LoVo (cell line): ENCODE measurements around the gene LY86.

Experiments used
- DNase-seq: peaks from one replicate; pipeline ENCODE4 v3.0.0-alpha.2; 2016; ENCODE audit warnings: low spot score

The LY86 gene

DNA sequence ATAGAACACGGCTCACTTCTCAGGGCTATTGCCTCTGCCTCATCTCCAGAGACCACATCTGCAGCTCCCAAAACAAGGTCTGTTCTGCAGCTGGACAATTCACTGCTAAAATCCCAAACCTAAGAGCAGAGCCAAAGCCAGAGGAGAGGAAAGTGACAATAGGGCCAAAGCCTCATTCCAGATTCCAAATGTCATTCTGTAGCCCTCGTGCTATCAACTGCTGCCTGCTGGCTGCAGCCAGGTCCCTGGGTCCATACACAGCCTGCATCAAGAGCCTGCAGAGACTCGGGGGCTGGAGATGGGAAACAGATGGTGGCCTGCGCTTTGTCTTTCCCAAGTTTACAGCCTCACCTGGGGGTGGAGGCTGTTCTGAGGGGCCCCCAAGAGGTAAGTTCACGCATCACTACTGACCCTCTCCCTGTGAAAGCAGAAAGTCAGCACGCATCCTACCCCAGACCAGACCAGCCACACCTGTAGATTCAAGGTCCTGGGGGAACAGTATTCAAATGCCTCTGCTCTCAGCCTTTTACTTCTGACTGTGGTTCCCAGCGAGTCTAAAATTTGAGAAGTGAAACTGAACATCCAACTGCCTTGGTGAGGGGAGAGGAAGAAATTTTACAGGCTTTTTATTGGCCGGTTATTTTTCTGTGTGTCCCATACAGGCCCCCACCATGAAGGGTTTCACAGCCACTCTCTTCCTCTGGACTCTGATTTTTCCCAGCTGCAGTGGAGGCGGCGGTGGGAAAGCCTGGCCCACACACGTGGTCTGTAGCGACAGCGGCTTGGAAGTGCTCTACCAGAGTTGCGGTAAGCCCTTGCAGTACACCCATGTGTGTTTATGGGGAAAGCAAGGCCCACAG lies at the start of gene LY86:
Gene LY86 (plus strand): TSS at position 657 of the 860 bp plus-strand sequence. CDS start 15 bp downstream, at position 672.
- no peak for DNase-seq

DNA sequence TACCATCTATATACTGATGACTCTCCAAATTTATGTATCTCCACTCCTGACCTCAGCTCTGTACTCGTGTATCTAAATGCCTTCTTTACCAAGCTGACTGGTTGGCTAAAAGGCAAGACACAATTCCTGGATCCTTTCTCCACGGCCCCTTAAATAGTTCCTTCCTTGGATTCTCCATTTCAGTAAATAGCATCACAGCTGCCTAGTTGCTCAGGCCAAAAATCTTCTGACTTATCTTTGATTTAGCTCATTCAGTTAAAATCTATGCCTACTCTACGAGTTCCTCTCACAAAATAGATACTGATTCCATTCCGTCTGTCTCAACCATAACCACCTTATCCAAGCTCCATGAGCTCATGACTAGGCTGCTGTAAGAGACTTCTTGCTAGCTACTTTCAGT lies 49.5 kb upstream of the LY86 start:
- DNase-seq = no peak

DNA sequence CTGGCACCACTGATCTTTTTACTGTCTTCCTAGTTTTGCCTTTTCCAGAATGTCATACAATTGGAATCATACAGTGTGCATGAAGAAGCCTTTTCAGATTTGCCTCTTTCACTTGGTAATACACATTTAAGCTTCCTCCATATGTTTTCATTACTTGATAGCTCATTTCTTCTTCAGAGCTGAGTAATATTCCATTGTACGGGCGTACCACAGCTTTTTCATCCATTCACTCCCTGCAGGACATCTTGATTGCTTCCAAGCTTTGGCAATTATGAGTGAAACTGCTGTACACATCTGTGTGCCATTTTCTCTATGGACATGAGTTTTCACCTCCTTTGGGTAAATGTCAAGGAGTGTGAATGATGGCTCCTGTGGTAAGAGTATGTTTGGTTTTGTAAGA lies 46.2 kb upstream of the LY86 start:
- DNase-seq = no peak

DNA sequence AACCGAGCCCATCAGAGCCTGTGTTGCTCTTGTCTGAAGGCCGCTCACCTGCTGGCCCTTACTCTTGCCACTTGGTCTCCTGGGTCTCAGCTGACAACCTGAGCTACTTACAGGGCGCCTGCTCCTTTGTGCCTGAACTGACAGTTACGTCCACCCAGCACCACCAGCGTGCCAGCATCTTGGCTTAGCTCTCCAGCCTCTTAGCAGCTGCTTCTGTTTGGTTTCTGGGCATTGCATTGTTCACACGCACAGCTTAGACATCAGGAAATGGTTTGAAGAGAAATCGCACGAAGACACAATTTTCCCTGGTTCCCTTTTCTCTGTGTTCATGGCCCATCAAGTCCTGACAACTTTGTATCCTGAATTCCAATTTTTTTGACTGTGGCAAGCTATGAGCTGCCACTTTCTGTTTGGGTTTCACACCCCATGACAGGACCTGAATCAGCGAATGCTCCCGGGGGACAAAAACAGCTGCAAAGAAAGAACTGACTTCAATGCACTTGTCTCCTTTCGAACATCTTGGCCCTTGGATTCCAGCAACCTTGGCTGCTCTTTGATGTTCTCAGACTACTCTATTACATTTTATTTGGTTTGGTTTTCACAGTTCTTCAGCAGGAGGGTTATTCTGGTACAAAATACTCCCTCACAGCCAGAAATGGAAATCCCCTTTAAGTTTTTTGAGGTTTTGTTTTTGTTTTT lies 45.2 kb upstream of the LY86 start:
- no peak for DNase-seq

DNA sequence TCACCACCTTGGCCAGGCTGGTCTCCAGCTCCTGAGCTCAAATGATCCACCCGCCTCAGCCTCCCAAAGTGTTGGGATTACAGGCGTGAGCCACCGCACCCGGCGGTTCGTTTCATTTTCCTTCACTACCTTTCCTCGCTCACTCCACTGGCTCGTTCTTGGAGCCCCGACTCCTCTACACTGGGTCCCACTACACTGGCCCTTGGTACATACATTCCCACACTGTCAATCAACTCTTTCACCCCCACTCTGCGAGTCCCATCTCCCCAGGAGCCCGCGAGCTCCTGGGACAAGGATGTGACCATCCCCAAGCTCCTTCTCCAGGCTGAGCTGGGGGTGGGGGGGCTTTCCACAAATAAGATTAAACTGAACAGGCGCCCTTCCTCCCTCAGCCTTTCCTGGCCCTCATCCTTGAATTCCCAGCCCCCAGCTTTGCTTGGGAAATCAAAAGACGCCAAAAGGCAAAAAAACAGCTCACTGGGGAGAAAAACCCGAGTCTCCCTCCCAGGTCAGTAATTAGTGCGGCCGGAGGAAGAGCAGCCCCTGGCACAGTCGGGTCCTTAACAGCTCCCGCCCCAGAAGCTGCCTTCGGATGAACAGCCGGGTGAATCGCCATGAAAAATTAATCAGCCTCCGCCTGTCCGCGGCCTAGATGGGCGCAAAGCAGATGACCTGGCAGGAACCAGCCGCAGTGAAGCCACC lies 42.8 kb upstream of the LY86 start:
- no peak for DNase-seq

DNA sequence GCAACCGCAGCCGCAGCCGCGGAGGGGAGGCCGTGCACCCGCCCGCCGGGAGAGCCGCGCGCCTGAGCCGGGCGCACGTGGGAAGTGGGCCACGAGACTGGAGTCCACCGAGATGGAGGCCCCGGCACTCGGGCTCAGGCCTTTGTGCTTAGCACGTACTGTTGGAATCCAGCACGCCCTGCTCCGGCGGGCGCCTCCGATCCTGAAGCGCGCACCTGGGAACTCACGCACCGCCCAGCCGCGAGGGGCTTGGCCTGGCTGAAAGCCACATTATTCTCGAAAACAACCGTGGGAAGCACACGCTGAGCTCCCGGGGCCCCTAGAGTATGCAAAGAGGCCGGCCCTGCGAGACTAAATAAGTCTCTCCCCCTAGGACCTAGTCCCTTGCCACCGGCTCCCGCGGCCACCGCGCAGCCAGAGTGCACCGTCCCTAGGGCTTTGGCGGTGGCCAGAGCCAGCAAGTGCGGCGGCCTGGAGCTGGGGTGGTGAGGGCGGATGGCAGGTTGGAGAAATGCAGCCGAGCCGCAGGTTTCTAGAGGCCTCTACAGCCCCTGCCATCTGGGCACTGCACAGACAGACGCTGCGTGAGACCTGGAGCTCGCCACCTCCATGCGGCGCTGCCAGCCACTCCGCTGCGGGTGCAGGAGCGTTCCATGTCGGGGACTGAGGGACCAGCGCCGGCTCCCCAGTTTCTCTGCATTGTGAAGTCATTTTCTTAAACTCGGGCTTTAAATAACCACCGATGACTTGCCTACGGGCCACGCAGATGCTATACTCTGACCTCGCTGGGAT lies 42.0 kb upstream of the LY86 start:
- DNase-seq = no peak

DNA sequence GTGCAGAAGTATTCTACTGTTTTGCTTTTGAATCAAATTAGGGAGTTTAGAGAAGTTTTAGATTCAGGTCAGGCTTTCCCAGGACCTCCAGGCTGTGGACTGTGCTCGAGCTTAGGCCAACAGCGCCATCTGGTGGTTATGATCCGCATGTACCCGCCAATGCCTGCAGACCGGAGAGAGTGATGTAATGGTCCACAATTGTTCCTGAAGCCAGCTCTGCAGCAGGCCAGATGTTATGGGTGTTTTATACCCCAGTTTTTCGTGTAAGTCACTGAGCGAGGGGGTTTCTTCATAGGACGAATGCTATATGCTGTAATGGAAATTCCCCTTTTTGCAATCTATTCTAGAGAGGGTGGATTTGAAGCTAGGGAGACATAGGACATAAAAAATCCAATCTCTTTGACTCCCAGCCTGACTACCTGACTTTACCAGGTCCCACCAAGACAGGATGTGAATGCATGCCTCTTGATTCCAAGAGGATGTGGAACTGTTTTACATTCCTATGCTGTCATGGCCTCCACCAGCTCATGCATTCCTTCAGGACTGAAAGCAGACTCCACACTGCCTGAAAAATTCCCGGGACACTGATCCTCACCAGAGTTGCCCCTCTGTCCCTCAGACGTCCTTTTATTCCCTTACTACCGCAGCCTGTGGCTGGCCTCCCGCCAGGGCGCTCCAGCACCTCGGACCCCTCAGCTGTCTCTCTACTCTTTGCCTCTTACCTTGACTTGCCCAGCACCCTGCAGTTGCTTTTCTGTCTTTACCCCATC lies 41.2 kb upstream of the LY86 start:
- peak; percentile 71 for DNase-seq

DNA sequence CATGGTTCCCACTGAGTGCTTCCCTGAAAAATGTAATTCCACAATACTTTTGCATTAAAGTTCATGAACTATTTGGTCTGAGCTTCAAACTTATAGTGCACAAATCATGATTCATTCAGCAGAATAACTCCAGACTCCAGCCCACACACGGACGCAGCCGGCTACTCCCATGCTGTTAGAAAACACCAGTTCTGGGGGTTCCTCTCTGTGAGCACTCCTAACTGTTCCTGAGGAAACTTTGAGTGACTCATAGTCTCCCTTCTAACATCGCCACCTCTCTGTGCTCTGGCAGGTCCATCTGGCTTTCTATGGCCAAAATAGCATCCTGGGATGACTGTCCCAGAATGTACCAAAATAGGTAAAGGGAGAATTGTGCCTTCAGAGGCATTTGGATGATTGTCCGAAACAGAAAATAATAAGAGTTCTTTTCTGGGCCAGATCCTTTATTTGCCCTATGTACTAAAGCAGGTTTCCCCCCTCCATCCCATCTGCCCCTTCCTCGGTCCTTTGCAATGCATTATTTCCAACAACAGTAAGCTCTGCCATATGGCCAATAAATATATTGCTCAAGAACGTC lies 32.3 kb upstream of the LY86 start:
- DNase-seq = no peak

DNA sequence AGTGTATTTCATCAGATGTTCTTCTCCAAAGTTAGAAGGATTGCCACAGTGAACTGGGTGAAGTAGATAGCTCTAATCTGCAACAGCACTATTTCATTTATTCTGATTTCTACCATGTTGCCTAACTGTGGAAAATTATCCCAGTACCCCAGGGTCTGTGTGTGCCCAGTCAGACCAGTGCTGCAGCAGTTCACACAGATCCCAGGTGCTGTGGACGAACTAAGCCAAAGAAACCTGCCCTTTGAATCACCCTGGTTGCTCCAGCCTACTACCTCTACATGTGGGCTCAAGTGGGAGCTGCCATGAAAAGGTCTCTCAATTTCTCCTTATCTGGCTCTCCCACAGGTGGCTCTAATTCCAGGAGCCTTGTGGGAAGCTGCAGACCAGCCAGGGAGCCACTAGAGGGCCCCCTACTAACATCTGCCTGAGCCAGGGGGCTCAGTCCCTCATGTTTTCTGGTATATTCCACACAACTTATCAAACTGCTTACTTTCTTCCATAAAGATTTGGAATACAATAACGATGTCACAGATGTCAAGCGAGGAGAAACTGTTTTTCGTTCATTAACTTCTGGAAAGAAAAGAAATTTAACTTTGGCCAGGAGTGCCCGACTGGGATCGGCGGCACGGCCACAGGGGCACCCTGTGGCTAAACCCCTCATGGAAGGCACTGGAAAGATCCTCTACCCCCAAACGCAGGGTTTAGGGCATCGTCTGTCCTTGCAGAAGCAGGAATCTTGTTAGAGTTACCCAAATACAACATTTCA lies 31.6 kb upstream of the LY86 start:
- peak; percentile 19 for DNase-seq

DNA sequence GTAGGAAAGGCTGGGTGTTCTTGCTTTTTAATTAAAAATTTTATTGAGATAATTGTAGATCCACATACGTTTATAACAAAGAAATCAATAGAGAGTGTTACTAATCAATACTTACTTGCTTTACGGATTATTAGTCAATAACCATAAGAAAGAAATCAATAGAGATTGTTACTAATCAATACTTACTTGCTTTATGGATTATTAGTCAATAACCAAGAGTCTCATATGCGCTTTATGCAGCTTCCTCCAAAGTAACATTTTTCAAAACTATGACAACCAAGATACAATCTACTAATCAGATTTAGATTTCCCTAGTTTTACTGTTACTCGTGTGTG lies 31.0 kb upstream of the LY86 start:
- no peak for DNase-seq

DNA sequence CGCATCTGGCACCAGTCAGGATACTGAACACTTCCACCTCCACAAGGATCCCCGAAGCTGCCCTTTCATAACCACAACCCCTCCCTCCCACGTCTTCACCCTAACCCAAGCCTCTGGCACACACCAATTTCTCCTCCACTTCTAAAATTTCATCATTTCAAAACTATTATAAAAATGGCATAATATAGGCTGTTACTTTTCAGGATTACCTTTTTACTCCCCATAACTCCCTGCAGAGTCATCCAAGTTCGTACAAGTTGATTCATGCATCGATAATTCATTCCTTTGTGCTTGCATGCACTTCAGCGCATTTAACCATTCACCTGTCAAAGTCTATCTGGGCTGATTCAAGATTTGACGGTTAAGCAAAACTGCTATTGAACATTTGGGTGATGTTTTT lies 30.6 kb upstream of the LY86 start:
- no peak for DNase-seq

DNA sequence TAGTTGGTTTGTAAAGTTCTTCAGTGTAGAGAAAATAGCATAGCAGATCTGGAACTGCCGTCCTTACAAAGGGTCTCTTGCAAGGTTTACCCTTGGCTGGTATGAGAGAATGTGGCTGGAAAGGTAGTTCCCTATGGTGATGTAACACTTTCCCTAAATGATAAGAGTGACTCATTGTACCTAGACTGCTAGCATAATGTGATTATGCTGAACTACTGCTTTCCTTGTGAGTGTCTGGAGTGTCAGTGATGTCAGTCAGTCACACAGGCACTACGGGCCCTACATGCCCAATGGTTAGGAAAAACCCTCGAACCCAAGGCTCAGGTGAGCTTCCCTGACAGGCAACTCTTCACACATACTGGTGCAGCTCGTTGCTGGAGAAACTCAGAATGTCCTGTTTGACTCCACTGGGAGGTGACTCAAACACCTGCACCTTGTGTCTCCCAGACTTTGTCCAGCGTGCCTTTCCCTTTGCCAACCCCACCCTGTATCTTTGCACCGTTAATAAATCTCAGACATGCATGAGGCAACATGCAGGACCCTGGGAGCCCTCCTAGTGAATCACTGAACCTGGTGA lies 28.4 kb upstream of the LY86 start:
- DNase-seq = peak; percentile 17

DNA sequence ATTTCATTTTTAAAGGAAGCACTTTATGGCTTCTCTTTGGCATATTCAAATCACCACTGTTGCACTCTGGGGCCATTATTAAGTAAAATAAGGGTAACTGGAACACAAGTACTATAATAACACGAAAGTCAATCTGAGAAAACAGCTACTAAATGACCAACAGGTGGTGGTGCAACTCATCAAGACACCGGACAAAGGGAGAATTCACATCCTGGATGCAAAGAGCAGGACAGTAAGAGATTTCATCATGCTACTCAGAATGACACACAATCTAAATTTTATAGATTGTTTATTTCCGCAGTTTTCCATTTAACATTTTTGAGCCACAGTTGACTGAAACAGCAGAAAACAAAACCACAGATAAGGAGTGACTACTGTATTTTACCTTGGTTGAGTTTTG lies 27.6 kb upstream of the LY86 start:
- DNase-seq = no peak

DNA sequence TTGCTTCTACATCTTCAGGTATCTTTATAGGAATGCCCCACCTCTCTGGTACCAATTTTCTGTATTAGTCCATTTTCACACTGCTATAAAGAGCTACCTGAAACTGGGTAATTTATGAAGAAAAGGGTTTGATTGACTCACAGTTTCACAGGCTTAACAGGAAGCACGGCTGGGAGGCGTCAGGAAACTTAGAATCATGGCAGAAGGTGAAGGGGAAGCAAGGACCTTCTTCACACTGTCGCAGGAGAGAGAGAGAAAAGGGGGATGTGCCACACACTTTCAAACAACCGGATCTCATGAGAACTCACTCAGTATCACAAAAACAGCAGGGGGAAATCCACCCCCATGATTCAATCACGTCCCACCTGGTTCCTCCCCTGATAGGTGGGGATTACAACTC lies 24.4 kb upstream of the LY86 start:
- no peak for DNase-seq

DNA sequence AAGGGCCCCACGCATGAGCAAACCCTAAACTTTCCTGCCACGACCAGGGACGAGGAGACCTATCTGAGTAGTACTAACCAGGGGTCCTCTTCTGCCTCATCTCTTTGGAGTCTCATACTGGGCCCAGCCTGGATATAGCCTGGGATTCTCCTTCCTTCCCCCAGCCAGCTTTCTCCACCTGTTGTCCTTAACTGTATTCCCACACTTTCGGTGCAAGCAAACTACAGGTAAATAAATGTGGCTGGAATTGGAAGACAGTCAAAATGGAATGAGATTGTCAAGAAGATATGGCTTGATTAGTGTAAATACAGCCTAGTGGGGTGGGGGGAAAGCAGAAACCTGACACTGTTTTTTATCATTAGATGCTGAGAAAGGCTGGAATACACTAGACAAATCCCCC lies 23.5 kb upstream of the LY86 start:
- DNase-seq = no peak

DNA sequence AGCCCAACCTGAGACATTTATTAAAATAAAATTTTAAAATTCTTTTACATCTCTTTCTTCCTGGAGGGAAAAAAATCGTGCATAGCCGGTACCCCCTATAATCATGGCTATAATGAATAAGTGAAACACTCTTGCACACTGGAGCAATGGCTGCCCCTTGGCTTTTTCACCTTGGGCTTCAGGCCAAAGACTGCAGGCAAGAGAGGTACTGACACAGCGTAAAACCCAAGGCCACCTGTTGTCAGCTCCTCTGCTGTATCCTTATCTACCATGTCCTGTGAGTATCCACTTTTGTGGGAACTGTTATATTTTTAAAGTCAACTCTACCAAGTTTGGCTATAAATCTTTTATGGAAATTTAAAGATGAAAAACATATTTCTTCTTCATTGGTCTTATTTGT lies 23.0 kb upstream of the LY86 start:
- no peak for DNase-seq

DNA sequence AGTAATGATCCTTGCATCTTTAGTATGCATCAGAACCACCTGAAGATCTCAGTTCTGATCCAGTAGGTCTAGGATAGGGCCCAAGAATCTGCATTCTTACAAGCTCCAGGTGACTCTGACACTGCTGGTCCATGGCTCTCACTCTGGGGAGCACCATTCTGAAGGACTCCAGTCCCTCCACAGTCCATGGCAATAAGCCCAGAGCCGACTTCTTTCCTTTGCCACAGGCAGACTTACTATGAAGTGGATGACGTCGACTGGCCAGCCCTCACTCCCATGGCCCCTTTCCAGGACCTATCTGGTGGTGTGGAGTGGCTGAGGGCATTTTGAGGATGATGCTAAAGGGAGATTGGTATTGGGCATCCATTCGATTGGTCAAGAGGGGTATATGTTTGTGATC lies 21.8 kb upstream of the LY86 start:
- DNase-seq = no peak

DNA sequence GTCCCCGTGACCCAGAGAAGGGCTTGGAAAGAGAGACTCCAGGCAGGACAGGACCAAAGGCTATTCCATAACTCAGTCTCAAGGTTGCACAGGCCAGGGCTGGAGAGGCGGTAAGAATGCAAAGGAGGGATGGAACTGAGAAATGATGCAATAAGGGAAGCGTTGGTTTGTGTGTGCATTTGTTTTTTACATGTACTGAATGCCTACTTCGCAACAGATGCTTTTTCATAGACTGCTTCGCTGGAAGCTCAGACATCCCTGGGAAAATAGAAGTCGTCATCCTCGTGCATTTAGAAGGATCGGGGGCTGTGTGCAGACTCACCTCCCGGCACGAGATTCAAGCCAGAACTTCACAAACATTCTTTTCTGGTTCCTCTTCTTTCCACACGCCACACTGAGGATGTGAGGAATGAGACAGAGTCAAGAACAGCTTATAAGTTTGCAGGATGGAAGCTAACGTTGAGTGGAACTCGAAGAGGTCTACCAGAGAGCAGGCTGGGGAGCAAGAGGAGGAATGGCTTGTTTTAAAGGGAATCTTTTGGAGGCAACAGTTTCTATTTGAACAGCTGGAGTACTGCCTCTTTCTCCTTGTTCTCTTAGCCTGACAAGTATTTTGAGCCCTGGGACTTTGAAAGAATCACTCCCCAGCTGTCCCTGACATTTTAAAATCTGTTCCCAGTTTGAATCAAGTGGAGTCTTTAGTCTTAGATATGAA lies 19.3 kb upstream of the LY86 start:
- no peak for DNase-seq

DNA sequence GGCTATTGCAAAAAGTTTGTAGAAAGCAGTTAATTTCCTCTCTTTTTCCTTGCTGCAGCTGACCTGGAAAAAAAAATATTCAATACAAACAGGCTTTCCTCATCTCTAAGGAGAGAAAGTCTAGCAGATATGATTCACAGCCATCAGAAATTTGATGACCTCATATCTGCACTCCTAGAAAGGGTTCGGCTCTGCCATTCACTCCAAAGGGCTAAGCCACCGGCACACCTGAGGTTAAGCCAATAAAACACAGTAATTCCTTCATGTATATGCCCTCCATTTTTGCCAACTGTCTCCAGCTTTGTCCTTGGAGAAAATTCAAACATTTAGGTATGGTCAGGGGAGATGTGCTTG lies 18.7 kb upstream of the LY86 start:
- DNase-seq = no peak
